ENCODE measurements around the gene SND1.
"Not testable (repeated sequence)": the region's sequence is repeated elsewhere in the genome, so short reads cannot be mapped to it uniquely, and the experiment has no call there.

SND1 gene

GRCh38 chr7:127896659-127897058 is 244.7 kb downstream of the SND1 start:
- no peak for DNase-seq

GRCh38 chr7:127897704-127898454 is 245.9 kb downstream of the SND1 start:
- peak; percentile 16 for DNase-seq

- DNase-seq: no peak
Measured at GRCh38 chr7:127899411-127899810, 247.4 kb downstream of the SND1 start.

GRCh38 chr7:127900141-127900540 is 248.1 kb downstream of the SND1 start:
- DNase-seq: no peak

- DNase-seq: no peak
Measured at GRCh38 chr7:127900732-127901685, 249.0 kb downstream of the SND1 start.

GRCh38 chr7:127901895-127902703 is 250.1 kb downstream of the SND1 start:
- DNase-seq: no peak

GRCh38 chr7:127902753-127903152 is 250.8 kb downstream of the SND1 start:
- DNase-seq: not testable (repeated sequence)

- DNase-seq: no peak
Measured at GRCh38 chr7:127903892-127904669, 252.1 kb downstream of the SND1 start.

- DNase-seq: no peak
Measured at GRCh38 chr7:127904670-127904985, 252.6 kb downstream of the SND1 start.

- DNase-seq: no peak
Measured at GRCh38 chr7:127905021-127905420, 253.0 kb downstream of the SND1 start.

GRCh38 chr7:127905491-127906330 is 253.7 kb downstream of the SND1 start:
- DNase-seq: no peak

GRCh38 chr7:127907110-127908040 is 255.4 kb downstream of the SND1 start:
- DNase-seq: no peak

GRCh38 chr7:127908430-127909258 is 256.6 kb downstream of the SND1 start:
- DNase-seq: no peak

GRCh38 chr7:127909424-127910152 is 257.6 kb downstream of the SND1 start:
- DNase-seq: no peak

- DNase-seq: no peak
Measured at GRCh38 chr7:127910670-127911069, 258.7 kb downstream of the SND1 start.

GRCh38 chr7:127911968-127912511 is 260.0 kb downstream of the SND1 start:
- DNase-seq: no peak

GRCh38 chr7:127912901-127913300 is 260.9 kb downstream of the SND1 start:
- no peak for DNase-seq

GRCh38 chr7:127913686-127914085 is 261.7 kb downstream of the SND1 start:
- no peak for DNase-seq

Measured in stimulated activated naive CD4-positive, alpha-beta T cell treated with Interleukin-2 at 50 U/mL for 16 hours (primary cell).